HPDE6-E6E7 (cell line): ENCODE results near the gene EMC7.
"Not testable (repeated sequence)": the region's sequence is repeated elsewhere in the genome, so short reads cannot be mapped to it uniquely, and the experiment has no call there.

Experiments
- DNase-seq: peaks from one replicate; pipeline ENCODE4 v3.0.0; 2011; ENCODE audit warnings: missing footprints; ENCODE audit errors: extremely low spot score

EMC7 gene

DNA sequence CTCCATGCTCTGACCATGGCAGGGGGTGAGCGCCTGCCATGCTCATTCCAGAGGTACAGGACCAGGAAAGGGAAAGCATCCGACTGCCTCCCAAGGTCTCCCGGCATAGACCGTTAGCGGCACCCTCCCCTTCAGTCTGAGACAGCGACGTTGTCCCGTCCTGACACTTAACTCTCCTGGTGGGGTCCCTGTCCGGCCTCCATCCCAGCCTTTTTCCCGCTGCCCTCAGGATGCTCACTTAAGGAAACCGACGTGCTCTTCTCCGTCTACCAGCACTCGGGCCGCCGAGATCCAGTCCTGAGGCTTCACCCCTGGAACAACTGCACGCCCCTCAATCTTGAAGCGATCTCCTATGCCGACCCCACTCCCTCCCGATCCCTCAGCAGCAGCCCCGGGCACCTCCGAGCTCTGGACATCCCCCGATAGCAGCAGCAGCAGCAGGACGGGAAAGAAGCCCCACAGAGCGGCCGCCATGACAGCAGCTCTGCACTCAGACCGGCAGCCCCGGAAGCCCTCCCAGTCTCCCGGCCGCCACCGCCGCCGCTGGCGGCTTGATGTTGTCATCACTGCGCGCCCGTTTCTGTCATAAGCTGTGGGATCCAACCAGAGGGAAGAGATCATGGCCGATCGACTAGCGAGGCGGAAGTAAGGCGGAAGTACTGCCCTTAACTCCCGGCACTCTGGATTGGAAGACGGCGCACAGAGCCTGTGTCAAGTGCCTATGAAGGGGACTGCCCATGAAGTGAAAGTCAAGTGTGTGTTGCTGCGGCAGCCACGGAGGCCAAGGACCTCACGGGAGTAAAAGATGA lies at the start of gene EMC7, which contains the start of gene PGBD4:
TSS of gene EMC7 (minus strand) at position 497 of the 809 bp plus-strand sequence. CDS start at position 474, 23 bp downstream.
TSS of gene PGBD4 (plus strand) at position 718 of the 809 bp plus-strand sequence. CDS start 449 bp downstream, outside the sequence.
- DNase-seq: peak; percentile 97

DNA sequence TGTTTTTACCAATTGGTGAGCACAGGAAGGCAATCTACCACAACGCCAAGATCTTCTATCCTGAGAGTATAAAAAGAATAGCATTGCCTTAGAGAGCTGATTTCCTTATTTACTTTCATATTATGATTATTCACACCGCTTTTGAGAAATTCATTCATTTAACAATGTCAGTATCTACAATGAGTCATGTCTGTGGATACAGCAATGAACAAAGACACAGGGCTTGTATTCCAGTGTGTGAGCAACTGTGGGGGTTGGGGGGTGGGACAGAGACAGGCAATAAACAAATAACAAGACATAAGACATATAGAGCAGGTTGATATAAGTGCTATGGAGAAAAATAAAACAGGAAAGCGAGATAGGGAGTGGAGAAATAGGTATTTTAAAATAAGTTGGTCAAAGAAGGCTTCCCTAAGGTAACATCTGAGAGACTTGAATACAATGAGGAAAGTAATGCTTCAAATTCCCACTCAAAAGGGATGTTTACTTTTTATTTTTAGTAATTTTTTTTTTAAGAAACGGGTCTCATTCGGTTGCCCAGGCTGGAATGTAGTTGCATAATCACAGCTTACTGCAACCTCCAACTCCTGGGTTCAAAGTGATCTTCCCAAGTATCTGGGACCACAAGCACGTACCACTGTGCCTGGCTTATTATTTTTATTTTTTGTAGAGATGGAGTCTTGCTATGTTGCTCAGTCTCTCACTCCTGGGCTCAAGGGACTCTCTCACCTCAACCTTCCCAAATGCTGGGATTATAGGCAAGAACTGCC lies 45.9 kb upstream of the EMC7 start:
- DNase-seq: peak; percentile 81

DNA sequence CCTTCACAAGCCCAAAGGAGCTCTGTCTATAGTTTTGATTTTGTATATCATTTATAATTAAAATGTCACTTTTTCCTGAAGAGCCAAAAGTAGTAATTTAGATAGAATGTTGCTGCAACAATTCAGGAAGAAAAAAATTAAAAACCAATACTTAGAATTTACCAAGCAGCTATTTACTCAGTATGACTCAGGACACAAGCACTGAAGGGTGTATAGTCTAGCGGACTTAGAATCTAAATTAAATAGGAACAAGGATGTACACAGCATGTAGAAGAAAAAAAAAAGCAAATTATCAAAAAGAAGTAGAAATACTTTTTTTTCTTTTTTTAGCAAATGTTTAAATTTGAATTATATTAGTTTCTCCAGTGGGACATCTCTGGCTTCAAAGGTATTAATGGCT lies 31.8 kb upstream of the EMC7 start:
- DNase-seq: no peak

DNA sequence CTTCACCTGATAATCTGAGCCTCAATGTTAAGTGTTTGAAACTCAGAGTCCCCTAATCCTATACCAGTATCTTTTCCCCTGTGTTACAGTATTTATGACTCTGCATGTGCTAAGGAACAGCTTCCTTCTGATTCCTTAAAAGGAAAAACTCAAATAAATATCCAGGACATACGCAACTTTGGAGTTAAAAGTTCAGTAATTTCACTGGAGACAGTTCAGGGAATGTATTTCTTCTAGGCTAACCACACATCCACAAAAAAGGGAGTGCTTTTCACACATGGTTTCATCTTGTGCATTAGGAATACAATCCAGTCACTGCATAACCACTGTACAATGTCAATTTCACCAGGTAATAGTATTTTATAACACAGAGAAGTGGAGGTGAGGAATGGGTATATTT lies 31.2 kb upstream of the EMC7 start:
- no peak for DNase-seq

DNA sequence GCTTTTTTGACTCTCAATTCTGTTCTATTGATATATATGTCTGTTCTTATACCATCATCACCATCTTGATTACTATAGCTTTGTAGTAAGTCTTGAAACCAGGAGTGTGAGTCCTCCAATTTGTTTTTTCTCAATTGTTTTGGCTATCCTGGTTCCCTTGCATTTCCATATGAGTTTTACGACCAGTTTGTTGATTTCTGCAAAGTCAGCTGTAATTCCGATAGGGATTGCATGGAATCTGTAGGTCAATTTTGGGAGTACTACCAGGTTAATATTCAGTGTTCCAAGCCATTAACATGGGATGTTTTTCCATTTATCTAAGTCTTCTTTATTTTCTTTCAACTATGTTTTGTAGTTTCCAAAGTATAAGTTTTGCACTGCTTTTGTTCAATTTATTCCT lies 27.2 kb upstream of the EMC7 start:
- DNase-seq: no peak

DNA sequence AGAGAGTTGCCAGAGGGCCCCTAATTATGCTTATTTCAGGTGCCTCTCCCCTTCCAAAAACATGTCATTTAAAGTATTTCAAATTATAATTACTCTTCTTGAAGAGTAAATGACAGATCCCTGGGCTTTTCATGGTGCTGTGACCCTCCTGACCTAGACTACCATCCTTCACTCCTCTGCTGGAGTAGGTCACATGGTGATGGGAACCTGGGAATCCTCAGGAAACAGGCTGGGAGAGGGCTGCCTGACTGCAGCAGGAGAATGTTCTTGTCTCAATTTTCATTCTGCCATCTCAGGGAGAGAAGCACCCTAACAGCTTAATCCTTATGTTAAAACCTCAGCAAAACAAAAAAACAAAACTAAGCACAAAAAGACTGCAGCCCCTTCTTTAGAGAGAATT lies 24.9 kb upstream of the EMC7 start:
- no peak for DNase-seq

DNA sequence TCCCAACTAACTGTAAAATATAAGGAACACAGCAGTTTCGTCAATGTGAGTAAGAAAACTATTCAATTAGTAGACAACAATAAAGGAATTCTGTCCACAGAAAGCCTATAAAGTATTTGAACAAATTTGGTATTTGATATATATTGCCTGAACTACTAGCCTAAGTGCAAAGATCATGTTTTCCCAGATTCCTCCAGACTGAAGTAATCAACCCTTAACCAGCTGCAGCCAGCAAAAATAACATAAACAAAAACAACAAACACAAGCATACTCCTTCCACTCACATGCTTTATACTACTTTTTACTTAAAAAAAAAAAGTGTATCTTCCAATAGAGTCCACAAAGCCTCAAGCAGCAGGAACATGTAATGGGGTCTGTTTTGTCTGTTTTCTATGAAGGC lies 24.3 kb upstream of the EMC7 start:
- no peak for DNase-seq

DNA sequence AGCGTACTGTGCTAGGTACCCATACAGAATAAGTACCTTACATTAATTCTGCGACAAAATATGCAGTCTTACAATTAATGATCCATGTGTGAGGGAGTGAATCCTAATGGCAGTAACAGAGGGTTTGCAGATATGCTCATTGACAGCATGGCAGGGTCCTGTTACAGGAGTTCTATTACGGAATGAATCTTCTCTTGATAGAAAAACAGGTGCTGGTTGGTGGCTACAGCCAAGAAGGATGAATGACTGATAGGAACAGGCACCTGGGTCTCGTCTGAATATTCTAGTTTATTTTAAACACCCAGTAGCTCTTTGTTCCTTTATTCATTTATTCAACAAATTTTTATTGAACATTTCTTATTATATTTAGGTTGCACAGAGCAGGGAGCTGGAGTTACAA lies 23.0 kb upstream of the EMC7 start:
- DNase-seq: no peak

DNA sequence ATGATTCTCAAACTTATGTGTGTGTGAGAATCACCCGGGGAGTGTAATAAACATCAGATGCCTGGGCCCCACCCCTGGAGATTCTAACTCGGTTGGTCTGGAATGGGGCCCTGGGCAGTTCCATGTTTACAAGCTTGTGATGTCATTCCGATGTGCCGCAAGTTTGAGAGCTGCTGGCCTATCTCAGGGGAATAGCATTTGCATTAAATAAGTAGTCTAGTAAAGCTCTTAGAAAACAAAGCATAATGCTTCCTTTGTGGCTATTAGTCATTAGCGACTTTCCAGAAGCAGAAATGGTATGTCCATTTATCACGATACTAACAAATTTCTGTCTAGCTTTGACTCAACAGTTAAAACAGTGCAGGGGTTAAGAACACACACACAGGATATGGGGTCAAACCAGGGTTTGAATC lies 21.1 kb upstream of the EMC7 start:
- peak; percentile 16 for DNase-seq

DNA sequence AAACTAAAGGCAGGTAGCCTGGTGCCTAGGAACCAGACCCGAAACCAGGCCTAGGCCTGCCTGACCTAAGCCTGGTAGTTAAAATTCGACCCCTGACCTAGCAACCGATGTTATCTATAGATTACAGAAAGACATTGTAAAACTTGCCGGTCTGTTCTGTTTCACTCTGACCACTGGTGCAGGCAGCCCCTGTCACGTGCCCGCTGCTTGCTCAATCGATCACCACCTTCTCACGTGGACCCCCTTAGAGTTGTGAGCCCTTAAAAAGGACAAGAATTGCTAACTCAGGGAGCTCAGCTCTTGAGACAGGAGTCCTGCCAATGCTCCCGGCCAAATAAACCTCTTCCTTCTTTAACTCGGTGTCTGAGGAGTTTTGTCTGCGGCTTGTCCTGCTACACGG lies 20.1 kb upstream of the EMC7 start:
- DNase-seq: not testable (repeated sequence)

DNA sequence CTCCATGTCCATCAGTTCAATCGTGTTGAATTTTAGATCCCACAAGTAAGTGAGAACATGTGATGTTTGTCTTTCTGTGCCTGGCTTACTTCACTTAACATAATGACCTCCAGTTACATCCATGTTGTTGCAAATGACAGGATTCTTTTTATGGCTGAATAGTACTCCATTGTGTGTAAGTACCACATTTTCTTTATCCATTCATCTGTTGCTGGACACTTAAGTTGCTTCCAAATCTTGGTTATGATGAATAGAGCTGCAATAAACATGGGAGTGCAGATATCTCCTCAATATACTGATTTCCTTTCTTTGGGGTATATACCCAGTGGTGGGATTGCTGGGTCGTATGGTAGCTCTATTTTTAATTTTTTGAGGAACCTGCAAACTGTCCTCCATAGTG lies 18.8 kb upstream of the EMC7 start:
- not testable (repeated sequence) for DNase-seq

DNA sequence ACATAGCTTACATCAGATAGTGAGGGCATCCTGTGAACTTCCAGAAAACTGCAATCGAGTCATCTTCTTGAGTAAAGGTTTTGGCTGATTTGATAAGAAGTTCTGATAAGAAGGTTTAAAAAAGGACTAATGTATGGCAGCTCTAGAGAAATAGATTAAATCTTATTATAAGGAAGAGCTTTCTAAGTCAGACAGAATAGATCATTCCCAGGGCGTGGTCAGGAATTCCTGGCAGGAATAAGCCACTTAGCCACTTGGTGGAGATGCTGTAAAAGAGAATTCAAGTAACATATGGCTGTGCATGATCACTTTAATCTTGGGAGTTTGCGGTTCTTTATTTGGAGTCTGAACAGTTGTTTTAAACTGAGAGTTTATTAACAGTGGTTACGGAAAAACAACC lies 17.6 kb upstream of the EMC7 start:
- DNase-seq: no peak

DNA sequence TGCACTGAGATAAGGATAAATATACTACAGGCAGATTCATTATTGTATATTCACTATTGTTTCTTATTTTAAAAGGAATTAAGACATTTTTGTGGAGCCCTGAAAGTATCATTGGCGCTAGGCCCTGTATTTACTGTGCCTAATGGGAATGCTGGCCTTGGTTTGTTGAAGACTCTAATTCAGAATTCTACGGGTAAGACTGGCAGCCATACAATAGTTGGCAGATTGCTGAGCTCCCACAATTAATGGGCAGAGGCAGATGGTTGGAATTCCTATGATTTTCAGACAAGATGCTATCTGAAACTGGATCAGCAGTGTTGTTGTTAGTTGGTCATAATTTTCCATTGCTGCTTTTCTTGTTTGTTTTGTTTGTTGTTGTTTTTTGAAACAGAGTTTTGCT lies 15.0 kb upstream of the EMC7 start:
- DNase-seq: no peak

DNA sequence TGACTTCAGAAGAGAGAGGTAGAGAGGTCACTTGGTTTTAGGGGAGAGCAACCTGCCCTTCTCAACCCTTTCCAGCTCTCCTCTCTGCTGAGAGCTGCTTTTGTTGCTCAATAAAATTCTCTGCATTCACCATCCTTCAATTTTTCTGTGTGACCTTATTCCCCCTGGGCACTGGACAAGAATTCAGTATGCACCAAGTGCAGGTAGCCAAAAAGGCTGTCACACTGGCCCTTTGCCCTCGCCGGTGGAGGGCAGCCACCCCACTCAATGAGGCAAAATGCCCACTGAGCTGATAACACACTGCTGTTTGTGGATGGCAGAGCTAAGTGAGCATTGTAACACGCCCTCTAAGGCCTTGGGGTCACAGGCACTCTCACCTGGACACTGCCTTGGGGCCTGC lies 13.1 kb upstream of the EMC7 start:
- DNase-seq: no peak

DNA sequence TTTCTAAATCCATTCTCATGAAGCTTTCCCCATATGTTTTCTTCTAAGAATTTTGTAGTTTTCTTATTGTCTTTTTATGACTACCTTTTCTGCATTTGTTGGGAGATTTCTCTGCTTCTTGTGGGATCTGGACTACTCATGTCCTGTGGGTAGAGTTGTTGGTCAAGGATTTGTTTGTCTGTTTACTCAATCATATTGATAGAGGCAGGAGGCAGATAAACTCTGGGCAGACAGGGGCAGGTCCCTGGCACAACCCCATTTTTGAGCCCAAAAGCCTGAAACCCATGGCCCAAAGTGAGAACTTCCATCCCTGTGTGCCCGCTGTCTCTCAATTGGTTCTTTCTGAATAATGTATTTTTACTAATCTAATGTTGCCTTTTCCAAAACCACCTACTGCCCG lies 12.6 kb upstream of the EMC7 start:
- DNase-seq: no peak

DNA sequence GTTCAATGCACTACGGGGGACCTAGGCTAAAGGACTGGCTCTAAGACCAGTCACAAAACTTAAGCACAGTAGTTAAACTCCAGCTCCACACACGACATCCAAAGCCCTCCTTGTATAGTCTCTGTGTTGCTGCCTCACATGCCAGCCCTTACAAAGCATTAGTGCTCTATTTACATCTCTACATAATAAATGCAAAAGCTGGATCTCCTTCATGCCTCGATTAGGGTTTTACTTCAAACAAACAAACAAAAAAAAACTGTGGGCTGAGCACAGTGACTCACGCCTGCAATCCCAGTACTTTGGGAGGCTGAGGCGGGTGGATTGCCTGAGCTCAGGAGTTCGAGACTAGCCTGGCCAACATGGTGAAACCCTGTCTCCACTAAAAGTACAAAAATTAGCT lies 9.8 kb upstream of the EMC7 start:
- no peak for DNase-seq

DNA sequence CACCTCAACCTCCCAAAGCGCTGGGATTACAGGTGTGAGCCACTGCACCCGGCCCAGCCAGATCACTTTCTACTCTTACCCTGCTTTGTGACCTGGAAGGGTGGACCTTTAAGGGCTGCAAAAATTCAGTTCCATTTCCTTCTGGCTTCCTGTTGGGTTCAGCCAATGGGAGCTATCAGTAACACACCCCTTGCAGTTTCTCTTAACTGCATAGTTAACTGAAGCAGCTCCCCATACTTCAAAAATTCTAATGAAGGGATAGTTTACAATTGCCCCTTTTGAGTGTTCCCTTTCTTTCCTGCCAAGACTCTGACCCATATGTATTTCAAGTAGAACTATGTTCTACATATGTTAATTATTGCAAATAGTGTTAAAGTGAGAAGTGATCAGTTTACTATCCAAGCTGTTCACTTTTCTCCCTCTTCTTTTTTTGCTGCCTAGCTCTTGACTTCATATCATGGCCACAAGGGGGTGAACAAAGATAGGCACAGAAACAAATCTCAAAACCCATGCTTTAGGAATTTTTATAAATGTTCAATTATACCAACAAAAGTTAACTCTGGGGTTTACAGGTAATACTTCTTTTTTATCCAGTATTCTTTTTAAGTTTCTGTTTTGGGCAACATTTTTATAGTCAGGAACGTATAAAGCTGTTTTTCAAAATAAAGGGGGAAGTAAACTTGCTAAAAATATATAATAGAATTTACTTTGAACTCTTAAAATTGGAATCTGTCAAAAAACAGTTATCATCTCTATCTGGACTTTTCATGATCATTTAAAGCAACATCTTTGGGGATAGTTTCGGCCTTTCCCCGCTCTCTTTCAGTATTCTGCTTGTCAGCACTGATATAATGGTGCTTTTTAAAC lies 8.4 kb upstream of the EMC7 start:
- DNase-seq: peak; percentile 10

DNA sequence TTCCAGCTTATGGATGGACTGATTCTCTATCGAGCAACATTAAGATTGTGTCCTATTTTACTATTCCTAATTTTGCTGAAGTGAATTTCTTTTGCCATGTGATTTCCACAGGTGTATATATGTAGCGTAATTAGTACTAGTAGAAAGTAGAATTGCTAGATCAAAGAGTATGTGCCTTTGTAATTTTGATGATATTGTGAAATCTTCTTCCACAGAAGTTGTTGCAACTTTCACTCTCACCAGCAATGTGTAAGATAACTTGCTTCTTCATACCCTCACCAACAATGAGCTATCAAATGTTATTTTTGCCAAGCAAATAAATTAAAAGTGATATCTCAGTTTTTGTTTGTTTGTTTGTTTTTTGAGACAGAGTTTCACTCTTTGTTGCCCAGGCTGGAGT lies 5.7 kb upstream of the EMC7 start:
- DNase-seq: no peak

DNA sequence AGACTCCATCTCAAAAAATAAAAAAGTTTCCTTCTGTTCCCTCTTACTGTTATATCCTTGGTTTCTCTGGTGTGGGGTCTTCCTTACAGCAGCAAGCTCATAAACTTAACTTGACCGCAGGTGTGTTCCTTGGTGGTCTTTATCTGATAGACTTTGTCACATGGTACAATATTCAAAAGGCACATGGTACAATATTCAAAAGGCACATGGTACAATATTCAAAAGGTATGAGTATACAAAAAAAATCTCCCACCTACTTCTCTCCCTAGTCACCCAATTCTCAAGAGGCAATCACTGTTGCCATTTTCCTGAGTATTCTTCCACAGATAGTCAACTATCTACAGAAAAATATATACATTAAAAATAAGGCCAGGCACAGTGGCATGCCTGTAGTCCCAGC lies 4.8 kb upstream of the EMC7 start:
- no peak for DNase-seq

DNA sequence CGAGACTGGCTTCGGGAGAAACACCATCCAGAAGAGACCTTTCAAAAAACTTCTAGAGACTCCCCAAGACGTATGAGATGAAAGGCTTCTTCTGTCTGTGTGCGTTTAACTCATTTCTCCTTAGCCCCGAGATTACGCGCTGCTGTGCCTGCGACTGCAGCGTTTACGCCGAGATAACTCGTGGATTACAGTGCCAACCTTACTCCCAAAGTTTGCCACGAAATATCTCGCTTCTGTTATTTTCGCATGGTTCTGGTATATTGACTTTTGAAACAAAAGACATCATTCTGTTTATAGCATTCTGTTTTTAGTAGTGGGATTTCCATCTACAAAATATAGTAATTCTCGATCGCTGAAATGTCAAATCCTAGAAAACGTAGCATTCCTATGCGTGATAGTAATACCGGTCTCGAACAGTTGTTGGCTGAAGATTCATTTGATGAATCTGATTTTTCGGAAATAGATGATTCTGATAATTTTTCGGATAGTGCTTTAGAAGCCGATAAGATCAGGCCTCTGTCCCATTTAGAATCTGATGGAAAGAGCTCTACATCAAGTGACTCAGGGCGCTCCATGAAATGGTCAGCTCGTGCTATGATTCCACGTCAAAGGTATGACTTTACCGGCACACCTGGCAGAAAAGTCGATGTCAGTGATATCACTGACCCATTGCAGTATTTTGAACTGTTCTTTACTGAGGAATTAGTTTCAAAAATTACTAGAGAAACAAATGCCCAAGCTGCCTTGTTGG lies 688 bp upstream of the EMC7 start:
- no peak for DNase-seq

DNA sequence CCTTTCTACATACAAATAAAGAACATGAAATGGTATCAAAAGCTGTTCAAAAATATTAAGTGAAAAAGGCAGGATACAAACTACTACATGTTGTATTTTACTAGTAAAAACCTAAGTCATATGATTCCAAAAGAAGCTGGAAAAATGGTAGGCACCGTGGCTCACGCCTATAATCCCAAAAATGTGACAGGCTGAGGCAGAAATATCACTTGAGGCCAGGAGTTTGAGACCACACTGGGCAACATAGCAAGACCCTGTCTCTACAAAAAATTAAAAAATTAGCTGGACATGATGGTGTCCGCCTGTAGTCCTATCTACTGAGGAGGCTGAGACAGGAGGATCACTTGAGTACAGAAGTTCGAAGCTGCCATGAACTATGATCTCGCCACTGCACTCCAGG lies 1.7 kb downstream of the EMC7 start:
- DNase-seq: no peak
